ENCODE data around the gene SNN.

Gene SNN

DNA sequence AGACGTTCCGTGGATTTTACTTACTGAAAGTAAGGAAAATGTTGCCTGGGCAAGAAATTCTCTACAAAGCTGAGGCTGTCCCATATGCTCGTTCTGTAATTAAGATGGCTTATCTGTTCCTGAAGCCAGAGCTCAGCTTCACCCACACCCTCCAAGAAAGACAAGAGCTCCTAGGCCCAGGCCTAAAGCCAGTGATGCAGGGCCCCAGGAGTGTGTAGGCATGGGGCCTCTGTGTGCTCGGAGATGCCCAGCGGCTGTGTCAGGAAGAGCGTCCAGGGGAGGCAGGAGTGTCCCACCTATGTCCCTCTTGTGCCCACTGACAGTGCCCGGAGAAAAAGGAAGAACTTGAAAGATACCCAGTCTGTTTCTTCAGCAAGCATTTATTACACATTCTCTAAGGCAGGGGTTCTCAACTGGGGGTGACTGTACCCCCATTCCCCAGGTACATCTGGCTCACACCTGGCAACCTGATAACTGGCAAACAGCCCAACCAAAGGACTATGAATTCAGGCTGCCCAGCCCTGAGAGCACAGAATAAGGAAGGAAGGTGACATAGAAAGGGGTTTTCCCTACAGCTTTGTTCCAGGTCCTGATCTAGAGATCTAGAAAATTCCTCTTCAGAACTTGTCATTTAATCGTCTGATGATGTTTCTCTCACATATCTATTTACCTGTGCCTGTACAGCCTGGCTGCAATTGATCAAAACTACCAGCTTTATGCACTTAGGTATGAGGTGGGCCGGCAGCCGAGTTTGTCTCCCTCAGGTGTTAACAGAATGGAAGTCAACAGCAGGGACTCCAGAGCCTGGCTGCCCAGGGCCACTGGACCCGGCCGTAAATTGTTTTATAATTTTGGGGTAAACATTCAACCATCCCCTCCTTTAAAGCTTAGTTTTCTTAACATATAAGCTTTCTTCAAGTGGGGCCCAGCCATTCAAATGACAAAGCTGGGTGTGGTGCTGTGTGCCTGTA is 12.0 kb downstream of the SNN start:
- DNase-seq (ENCODE audit: low read depth), result no peak

DNA sequence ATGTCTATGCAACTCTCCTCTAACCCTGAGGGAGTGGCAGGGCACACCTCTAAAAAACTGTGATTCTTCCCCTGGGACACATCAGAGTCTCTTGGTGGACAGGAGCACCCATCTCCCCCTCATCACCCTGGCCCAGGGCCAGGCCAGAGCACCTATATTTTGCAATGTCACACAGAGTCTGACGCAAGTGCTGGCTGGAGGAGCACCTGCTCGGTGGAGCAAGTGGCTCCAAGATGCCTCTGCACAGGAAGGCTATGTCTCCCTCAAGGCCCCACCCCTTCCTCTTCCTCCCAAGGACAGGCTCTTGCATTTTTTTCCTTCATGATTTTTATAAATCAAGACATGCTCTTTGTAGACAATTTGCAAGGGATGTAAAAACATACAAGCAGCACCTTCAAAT is 13.3 kb downstream of the SNN start:
- no peak for DNase-seq (ENCODE audit: low read depth)

DNA sequence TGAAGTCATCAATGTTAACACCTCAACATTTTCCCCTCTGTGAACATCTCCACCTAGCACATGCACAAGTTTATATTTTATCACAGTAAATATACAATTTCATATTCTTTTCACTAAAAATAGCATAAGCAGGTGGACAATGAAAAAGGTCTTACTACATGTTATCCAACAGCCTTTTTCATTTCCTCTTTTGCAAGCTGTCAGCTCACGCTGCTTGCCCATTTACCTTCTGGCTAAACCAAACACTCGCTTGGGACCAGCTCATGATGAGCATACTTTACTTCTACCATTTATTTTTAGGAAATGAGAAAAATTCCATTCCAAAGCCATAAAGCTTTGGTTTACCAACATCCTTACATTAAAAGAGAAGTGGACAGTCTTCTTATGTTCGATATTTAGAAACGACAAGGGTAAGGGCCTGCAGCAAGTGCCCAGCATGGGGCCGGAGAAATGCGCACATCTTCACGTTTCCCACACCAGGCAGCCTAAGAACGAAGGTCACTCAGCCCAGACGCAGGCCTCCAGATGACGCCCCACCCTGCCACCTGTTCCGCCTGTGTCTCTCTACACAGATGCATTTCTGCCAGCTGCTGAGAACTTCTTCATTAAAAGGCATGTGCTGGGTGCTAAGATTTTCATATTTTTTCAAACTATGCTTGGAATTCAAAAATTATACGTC is 13.9 kb downstream of the SNN start:
- no peak for DNase-seq (ENCODE audit: low read depth)

DNA sequence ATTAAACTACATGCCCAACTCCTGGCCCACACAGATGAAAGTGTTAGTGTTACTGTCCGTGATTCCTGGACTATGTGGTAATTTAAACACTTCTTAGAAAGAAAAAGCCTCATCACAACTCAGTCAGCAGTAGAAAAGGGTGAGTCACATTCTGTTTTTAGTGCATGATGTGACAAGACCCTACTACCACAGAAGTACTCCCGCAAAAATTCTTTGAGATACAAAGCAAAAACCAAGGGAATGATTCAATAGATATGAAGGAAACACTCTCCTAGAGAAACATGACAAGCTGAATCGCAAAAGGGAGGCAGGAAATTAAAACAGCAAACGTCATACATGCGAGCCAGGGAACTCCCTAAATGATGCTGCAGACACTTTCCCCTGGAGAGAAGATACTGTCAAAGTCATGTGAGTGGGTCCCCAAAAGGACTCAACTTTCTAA is 14.4 kb downstream of the SNN start:
- peak; percentile 89 for DNase-seq (ENCODE audit: low read depth)

DNA sequence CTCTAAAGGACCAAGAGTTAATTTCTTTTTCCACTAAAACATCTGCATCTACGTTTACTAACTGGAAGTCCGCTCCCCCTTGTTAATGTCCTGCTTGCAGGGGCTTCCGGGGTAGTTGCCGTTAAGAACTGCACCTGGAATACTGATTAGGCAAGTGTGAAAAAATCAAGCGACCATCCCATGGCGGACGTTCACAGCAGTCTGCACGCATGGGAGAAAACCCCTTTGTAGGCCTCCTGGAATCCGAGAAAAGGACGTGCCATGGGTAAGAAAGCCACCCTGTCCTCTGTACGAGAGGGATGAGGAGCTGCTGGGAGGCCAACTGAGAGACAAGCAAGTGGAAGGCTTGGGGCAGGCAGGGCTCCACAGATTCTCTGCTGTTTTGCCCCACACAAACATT is 14.9 kb downstream of the SNN start:
- DNase-seq (ENCODE audit: low read depth), result no peak

DNA sequence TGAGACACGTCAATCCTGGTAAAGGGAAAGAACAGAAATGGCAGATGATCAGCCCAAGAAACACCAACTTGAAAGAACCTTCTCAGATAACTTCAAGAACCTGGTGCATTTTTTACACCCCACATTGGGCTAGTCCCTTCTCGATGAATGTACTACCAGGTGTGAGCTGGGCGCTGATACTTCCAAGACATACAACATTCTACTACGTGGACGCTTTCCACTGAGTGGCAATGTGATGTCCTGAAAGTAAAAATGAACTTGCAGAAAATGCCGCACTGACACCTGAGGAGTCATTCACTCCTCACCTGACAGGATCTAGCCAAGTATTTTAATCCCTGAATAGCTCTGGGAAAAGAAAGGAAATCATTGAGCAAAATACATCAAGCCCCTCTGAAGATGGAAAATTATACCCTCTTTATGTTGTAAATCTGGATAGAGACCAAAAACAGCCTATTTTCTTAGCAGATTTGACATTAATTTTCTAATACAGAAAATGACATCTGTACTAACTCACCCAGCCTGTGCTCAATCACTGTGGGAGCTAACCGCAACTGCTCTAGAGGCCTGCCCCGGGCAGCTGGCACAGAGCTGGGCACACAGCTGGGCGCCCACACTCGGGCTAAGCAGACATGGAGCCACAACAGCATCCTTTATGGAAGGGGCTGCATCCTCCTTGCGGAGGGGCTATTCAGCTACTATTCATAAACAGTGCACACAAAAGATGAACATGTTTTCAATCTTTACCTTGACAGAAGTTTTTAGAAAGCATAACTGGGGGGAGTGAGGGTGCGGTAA is 16.2 kb downstream of the SNN start:
- DNase-seq (ENCODE audit: low read depth), result no peak

DNA sequence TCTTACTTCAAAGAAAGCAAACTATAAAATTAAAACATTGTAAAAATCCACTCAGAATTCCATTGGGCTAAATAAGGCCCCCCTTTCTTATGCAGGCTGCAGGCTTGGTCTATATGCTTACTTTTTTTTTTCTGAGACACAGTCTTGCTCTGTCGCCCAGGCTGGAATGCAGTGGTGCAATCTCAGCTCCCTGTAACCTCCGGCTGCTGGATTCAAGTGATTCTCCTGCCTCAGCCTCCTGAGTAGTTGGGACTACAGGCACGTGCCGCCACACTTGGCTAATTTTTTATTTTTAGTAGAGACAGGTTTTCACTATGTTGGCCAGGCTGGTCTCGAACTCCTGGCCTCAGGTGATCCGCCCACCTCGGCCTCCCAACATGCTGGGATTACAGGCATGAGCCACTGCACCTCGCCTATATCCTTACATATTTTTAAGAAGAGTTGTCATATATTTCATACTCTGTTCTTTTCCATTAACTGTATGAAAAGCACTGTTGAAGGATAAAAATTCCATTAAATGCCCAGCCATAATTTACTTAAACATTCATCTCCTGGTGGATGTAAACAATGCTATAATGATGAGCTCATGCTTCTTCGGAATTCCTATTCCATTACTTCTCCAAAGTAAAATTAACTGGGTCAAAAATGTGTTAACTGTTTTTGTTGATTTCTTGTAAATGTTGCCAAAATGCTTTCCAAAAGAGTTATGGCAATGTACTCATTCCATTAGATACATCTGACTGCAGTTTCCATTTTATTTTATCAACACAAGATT is 17.8 kb downstream of the SNN start:
- DNase-seq (ENCODE audit: low read depth), result peak; percentile 59

DNA sequence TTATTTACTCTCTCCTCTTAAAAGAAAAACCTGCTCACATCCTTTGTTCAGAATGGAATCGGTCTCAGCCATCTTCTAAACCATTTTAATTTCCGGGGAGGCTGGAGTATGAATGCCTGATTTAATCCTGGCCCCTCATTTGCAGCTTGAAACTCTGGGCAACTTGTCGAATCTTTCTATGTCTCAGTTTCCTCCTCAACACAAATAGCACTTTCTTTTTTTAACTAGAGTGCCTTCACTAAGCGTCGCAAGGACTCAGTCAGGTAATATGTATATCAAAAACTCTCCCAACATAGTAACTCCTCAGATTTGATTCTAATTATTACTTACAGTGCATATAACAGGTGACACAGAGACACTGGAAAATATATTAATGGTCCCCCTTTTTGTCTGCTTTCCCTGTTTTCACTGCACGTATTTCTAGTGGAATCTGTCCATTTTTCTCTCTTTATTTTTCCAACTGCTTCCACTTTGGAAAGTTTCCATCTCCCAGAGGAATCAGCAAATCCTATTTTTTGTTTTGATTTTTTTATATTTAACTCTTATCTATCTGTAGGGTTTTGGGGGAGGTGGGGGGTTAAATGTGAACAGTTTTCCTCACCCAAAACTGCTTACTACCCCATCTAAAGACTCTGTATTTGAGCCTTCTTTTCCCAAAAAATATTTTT is 18.6 kb downstream of the SNN start:
- DNase-seq (ENCODE audit: low read depth), result no peak

DNA sequence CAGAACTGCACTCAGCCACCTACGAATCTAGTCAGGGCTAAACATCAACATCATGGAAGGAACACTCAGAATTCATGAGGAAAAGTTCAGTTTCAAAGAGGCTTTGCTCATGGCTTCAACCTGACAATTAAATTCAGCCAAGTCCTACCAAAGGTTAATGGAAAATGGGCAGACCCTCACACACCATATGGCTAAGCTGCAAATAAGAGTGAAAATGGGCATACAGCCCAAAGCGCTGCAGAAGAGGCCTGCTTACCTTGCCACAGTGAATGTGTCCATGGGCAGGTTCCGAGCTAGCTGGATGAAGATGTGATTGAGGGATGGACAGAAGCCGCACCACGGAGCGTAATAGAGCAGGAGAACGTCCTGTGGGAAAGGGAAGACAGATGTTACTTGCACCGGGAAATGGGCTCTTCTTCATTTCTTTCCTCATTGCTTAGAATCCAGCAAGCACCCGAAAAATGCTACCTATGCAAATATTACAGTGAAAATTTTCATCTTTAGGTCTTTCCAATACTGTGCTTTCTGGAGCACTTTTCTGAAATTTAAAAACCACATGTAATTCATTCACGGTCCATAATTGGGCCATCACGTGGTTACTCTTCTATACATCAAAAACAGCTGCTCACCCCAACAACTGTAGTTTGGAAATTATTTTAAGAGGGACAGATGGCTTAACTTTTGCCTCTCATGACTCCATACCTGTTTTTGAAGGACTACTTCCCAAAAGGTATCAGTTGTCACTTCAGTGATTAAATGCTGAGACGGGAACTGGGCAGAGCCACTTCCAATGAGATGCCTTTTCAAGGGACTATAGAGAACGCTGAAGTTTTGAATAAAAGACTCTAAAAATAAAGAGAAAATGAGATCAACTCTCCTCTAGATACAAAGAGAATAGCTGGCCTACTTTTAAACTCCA is 19.6 kb downstream of the SNN start:
- DNase-seq (ENCODE audit: low read depth), result no peak

DNA sequence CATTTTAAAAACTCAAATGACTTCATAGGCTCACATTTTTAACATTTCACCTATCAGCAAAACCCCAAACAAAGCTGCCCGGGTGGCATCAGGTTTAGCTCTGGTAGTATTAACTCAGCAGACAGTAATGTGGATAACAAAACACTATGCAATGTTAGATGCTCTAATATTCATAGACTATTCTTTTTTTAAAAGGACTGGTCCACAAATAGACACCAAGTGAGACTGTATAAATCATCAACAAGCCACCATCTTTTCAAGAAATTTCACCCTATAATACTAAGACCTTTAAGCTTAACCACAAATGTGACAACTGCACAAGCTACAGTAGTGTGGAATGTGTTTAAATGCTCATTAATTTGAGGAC is 20.2 kb downstream of the SNN start:
- DNase-seq (ENCODE audit: low read depth), result no peak

DNA sequence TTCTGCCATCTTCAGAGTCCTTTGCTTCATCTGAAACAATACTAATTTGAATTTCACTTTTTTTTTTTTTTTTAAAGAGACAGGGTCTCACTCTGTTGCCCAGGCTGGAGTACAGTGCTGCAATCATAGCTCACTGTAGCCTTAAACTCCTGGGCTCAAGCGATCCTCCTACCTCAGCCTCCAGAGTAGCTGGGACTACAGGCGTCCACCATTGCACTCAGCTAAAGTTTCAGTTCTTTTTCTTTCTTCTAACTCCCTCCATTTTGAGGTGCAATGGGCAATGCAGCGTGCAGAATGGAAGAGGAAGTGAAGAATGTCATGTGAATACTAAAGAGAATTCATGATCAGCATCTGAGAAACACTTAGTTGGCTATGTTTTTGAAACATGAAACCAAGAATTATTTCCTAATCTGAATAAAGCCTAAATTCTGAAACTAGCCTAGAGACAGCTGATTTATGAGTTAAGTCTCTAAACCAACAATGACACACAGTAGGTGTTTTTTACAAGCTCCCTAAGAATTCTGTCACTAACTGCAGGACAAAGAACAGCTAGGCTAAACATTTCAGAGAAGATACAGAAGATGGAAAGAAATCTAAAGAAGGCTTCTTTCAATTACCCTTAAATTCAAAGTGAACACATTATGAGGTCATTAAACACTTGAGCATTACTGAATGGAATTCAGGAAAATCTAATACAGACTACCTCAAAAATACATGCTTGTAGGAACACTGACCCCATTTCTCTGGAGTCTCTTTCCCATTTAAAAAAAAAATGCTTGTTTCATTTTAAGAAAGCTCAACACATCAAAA is 21.0 kb downstream of the SNN start:
- DNase-seq (ENCODE audit: low read depth), result no peak

DNA sequence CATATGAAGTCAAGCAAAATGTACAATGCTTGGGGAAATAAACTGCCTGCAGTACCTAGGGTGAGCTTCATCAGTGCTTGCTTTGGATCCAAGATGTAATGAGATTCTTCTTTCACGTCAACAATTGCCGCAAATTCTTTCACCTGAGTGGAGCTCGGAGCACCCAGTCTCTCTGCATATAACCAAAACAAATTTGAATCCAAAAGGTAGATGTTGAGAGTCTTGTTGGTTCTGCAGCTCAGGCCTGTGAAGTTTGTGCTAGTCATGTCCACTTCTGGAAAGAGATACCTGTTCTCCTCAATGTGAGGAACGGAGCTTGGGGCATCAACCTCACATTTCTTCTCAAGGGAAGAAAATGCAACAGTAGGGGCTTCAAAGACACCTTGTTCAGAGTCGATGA is 23.0 kb downstream of the SNN start:
- no peak for DNase-seq (ENCODE audit: low read depth)

DNA sequence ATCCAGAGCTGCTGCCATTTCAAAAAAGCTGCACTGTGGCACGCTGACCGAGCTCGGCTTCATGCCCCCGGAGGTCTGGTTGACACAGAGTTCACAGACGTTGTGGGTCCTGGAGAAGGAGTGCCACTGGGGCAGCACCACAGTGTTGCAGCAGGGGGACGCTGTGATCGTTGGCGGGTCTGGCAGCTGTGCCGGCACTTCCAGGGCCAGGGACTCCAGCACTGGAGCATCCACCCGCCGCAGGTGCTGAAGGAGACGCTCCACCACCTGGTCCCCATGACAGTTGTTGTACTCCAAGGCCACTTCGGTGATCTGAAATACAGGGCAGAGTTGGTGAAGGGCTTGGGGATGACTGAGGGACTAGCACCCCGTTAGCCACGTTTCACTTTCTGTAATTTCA is 23.5 kb downstream of the SNN start:
- DNase-seq (ENCODE audit: low read depth), result no peak

DNA sequence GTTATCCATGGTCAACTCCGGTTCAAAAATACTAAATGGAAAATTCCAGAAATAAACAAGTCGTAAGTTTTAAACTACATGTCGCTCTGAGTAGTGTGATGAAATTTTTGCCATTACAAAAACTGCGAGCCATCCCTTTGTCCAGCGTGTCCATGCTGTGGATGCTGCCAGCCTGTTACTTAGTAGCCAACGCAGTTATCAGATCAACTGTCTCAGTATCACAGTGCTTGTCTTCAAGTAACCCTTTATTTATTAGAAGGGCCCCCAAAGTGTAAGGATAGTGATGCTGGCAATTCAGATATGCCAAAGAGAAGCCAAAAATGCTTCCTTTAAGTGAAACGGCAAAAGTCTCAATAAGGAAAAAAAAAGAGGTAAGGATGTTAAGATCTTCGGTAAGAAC is 23.9 kb downstream of the SNN start:
- no peak for DNase-seq (ENCODE audit: low read depth)

DNA sequence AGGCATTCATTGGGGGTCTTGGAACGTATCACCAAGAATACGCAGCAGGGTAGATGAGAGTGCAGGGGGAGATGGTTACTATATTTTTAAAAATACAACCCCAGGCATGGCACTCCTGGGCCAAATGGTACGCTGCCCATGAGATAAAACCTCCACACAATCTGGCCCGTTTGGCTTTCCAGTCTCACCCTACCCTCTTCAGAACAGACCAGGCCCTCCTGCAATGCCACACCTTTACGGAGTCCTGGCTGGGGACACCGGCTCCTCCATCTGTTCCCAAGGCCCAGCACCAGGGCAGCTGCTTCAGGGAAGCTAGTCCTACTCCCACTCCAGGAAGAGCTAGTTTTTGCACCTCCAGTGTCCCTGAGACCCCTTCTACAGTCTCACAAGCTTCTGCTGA is 24.4 kb downstream of the SNN start:
- no peak for DNase-seq (ENCODE audit: low read depth)

DNA sequence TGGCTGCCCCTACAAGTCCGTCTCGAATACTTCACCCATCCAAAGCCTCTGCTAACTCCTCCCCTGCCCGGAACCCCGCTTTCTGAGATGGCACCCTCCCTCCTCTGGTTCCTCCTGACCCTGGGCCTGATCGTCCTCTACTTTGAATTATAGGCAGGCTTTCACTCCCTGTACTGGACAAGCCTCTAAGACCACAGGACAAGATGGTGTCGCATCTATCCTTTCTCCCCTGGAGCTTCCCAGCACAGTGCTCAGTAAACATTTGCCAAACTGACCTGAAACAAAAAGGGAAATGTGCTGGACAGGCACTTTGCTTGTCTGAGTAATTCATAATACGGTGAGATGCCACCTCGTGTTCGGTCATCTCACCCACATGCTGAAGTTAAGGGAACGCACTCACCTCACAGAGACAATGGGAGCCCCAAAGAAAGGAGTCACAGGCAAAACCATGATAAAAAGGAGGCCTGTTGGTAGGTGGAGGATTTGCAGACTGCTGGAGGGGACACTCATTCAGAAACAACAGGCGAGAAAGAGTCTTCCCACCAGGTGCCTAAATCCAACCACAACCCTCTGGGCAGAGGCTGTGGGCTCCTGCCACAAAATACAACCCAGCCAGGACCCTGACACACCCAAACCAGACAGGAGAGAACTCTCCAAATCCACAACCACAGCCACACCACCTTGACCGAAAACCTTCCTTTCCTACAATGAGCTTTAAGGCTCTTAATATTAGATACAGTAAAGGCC is 28.2 kb downstream of the SNN start:
- DNase-seq (ENCODE audit: low read depth), result no peak

DNA sequence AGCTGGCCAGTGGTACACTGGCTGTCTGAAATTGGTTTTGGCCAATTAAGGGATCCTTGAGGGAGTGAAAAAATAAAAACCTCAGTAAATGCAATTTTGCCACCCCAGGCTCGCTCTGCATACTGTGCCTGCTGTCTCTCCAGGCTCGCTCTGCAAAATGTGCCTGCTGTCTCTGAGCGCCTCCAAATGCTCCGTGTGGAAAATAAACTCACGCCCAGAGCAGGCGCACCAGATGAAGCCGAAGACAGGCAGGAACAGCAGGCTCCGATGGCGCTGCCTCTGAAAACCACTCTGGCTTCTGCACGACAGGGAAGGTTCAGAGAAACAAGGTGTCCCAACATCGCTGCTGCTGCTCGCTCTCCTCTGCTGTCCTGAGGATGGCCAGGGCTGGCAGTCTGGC is 29.1 kb downstream of the SNN start:
- no peak for DNase-seq (ENCODE audit: low read depth)

DNA sequence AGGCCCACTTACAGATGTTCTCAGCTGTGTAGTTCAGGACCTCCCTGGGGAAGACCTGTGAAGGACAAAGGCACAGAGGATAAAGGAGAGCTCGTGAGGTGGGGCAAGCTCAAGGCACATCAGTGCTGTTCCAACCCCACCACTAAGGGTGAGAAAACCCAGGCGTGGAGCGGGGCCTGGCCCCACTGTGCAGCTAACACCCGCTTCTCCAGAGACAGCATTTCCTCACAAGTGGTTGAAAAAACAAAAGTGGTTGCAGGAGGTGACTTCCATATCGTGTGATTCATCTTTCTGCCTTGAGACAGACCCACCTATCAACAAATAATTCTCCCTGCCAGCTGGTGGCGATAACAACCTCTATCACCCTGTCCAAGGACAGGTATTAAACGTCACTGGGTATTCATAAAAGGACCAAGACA is 30.0 kb downstream of the SNN start:
- DNase-seq (ENCODE audit: low read depth), result peak; percentile 45

All from ELR (cell line).